PC-9 (cell line): ENCODE measurements around the gene TMEM151B.

ENCODE experiments used
- EZH2 ChIP-seq: fragments of 200-600 bp; sonication (generic); IDR thresholded peaks from 2 replicates; pipeline ENCODE4 v1.8.0; 2017; ENCODE audit warnings: antibody characterized with exemption, low read depth
- TF ChIP-seq, protein P1 (sequence below): fragments of 200-600 bp; sonication (generic); conservative IDR thresholded peaks from 2 replicates; pipeline ENCODE4 v1.6.1; 2017; ENCODE audit warnings: mixed run types, antibody characterized with exemption, mild to moderate bottlenecking, moderate library complexity

DNA sequence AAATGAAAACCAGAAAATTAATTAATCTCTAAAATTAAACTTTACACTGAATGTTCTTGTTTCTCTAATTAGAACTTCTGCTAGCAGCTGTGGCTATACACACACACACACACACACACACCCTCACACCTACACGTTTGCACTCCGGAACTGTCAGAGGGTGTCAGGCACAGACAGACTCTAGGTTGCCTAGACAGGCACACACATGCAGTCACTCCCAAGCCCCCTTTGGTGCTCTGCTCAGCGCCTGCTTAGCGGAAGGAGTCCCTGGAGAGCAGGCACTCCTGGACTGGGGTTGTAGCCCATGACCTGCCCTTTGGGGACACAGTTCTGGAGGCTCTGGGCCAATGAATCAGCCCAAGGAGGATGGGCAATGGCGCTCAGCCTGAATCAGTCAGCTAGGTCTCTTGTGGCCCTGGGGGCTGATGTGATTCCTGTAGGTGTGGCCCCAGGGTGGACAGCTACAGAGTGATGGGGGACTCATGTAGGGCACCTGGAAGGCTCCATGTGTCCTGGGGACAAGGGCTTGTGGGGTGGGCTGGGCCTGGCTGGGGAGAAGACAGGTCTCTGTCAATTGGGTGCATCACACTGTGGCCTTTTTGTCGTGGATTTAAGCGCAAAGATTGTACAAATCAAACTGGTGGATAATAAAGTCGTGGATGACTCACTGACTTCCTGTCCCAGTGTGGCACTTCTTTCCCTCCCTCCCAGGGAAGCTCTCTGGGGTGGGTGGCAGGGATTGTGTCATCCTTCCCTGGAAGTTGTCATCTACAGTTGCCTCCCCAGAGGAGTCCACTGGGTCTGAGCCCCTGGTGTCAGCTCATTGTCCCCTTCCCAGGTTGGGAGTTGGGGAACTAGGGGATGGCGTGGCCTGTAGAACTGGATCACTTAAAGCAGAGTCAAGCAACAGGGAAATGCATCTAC, 8.8 kb downstream of the TMEM151B start:
- TF ChIP-seq, protein P1, sequence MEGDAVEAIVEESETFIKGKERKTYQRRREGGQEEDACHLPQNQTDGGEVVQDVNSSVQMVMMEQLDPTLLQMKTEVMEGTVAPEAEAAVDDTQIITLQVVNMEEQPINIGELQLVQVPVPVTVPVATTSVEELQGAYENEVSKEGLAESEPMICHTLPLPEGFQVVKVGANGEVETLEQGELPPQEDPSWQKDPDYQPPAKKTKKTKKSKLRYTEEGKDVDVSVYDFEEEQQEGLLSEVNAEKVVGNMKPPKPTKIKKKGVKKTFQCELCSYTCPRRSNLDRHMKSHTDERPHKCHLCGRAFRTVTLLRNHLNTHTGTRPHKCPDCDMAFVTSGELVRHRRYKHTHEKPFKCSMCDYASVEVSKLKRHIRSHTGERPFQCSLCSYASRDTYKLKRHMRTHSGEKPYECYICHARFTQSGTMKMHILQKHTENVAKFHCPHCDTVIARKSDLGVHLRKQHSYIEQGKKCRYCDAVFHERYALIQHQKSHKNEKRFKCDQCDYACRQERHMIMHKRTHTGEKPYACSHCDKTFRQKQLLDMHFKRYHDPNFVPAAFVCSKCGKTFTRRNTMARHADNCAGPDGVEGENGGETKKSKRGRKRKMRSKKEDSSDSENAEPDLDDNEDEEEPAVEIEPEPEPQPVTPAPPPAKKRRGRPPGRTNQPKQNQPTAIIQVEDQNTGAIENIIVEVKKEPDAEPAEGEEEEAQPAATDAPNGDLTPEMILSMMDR, result no peak
- no peak for TF ChIP-seq EZH2
